ENCODE results near the gene GNAI1. TPM values are rescaled to one million over a fixed set of nuclear protein-coding genes. Genes with fewer than 3 reads are reported as not detected.
"Not testable (repeated sequence)": the region's sequence is repeated elsewhere in the genome, so short reads cannot be mapped to it uniquely, and the experiment has no call there.

Gene GNAI1
- total RNA-seq, 1 experiment from 2014 or later: 30.4 TPM

GRCh38 chr7:80153446-80153845, 18.8 kb downstream of the GNAI1 start:
- ChIA-PET POLR2A (interaction anchor here (0.7 to 9.7 kb wide), 3 partner anchors 18 to 1227 kb away, joined by 3 to 229 read pairs (median 4); partner anchors contain the start of gene GNAI1), CTCF (interaction anchor here (1.3 kb wide), 1 partner anchor 65 kb away, joined by 6 read pairs; no protein-coding TSS in a partner anchor)
- H3K36me3 Mint-ChIP-seq (ENCODE audit: insufficient read depth, unreplicated experiment): no peaks in the 10 kb centered on the region
- no TSS peak for BruUV-seq (replicated peaks)
- H3K27ac Mint-ChIP-seq (ENCODE audit: low read depth, unreplicated experiment): peak overlapping the region; percentile 46
- H3K4me3 Mint-ChIP-seq (ENCODE audit: unreplicated experiment): no peak overlapping the region
- H3K4me1 Mint-ChIP-seq (ENCODE audit: insufficient read depth, unreplicated experiment): peaks cover 29% of the 10 kb centered on the region
- no peaks in the 10 kb centered on the region for H3K27me3 Mint-ChIP-seq (ENCODE audit: insufficient read depth, unreplicated experiment)
- TF ChIP-seq, protein P1, sequence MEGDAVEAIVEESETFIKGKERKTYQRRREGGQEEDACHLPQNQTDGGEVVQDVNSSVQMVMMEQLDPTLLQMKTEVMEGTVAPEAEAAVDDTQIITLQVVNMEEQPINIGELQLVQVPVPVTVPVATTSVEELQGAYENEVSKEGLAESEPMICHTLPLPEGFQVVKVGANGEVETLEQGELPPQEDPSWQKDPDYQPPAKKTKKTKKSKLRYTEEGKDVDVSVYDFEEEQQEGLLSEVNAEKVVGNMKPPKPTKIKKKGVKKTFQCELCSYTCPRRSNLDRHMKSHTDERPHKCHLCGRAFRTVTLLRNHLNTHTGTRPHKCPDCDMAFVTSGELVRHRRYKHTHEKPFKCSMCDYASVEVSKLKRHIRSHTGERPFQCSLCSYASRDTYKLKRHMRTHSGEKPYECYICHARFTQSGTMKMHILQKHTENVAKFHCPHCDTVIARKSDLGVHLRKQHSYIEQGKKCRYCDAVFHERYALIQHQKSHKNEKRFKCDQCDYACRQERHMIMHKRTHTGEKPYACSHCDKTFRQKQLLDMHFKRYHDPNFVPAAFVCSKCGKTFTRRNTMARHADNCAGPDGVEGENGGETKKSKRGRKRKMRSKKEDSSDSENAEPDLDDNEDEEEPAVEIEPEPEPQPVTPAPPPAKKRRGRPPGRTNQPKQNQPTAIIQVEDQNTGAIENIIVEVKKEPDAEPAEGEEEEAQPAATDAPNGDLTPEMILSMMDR (IDR thresholded peaks at IDR 0.05; ENCODE audit: unreplicated experiment): no peak
- no peaks in the 10 kb centered on the region for H3K9me3 Mint-ChIP-seq (ENCODE audit: unreplicated experiment)
- DNase-seq (ENCODE audit: unreplicated experiment): no peak
- intact Hi-C loops (cut with micrococcal nuclease): loop anchor here (5.0 kb wide), 1 partner anchor 64 kb away; no protein-coding TSS in a partner anchor

GRCh38 chr7:80154656-80155333, 20.2 kb downstream of the GNAI1 start:
- TF ChIP-seq, protein P1 (IDR thresholded peaks at IDR 0.05; ENCODE audit: unreplicated experiment): no peak
- H3K9me3 Mint-ChIP-seq (ENCODE audit: unreplicated experiment): no peaks in the 10 kb centered on the region
- intact Hi-C loops (cut with micrococcal nuclease): loop anchor here (5.0 kb wide), 1 partner anchor 63 kb away; no protein-coding TSS in a partner anchor
- no peak overlapping the region for H3K4me3 Mint-ChIP-seq (ENCODE audit: unreplicated experiment)
- no TSS peak for BruUV-seq (replicated peaks)
- DNase-seq (ENCODE audit: unreplicated experiment): peak; percentile 61
- H3K4me1 Mint-ChIP-seq (ENCODE audit: insufficient read depth, unreplicated experiment): peaks cover 29% of the 10 kb centered on the region
- no peaks in the 10 kb centered on the region for H3K36me3 Mint-ChIP-seq (ENCODE audit: insufficient read depth, unreplicated experiment)
- CTCF ChIA-PET: interaction anchor here (0.6 to 1.5 kb wide), 7 partner anchors 21 to 178 kb away, joined by 3 to 6 read pairs (median 3); no protein-coding TSS in a partner anchor
- H3K27me3 Mint-ChIP-seq (ENCODE audit: insufficient read depth, unreplicated experiment): no peaks in the 10 kb centered on the region
- POLR2A ChIA-PET: interaction anchor here (0.8 to 9.7 kb wide), 6 partner anchors 10 to 72 kb away, joined by 3 to 229 read pairs (median 4); partner anchors contain the start of gene GNAI1
- H3K27ac Mint-ChIP-seq (ENCODE audit: low read depth, unreplicated experiment): no peak overlapping the region

DNA sequence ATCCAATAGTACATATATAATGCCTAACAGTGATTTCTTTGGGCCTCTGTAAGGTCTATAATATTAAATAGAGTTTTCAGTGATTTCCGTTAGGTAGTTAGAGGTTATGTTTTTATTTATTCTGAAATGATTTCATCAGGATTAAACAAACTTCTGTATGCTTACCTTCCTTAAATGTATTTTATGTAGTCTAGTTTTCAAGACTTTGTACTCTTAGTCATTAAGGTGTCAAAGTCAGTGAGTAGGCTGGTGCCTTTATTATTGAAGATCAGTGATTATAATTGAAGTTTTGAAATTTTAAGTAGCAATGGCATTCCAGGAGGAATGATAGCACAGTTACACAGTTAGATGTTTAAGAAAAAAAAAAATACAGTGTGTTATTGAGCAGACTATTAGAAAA, 20.7 kb downstream of the GNAI1 start:
- peaks cover 26% of the 10 kb centered on the region for H3K4me1 Mint-ChIP-seq (ENCODE audit: insufficient read depth, unreplicated experiment)
- intact Hi-C loops (cut with micrococcal nuclease): no loop called here
- ChIA-PET CTCF (interaction anchor here (0.7 kb wide), 2 partner anchors 22 to 33 kb away, joined by 3 read pairs; no protein-coding TSS in a partner anchor), POLR2A (interaction anchor here (0.7 to 9.7 kb wide), 4 partner anchors 10 to 326 kb away, joined by 3 to 229 read pairs (median 5); partner anchors contain the start of gene GNAI1)
- BruUV-seq (replicated peaks): no TSS peak
- H3K36me3 Mint-ChIP-seq (ENCODE audit: insufficient read depth, unreplicated experiment): no peaks in the 10 kb centered on the region
- H3K9me3 Mint-ChIP-seq (ENCODE audit: unreplicated experiment): no peaks in the 10 kb centered on the region
- TF ChIP-seq, protein P1 (IDR thresholded peaks at IDR 0.05; ENCODE audit: unreplicated experiment): no peak
- H3K27me3 Mint-ChIP-seq (ENCODE audit: insufficient read depth, unreplicated experiment): no peaks in the 10 kb centered on the region
- H3K4me3 Mint-ChIP-seq (ENCODE audit: unreplicated experiment): no peak overlapping the region
- no peak overlapping the region for H3K27ac Mint-ChIP-seq (ENCODE audit: low read depth, unreplicated experiment)
- no peak for DNase-seq (ENCODE audit: unreplicated experiment)

DNA sequence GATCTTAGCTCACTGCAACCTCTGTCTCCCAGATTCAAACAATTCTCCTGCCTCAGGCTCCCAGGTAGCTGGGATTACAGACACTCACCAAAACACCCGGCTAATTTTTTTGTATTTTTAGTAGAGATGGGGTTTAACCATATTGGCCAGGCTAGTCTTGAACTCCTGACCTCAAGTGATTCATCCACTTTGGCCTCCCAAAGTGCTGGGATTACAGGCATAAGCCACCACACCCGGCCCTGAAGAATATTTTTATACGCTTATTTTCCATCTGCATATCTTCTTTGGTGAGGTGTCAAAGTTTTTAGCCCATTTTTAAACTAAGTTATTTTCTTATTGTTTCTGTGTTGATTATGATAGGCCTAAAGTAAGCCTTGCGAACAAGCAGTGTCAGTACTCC, 23.1 kb downstream of the GNAI1 start:
- H3K9me3 Mint-ChIP-seq (ENCODE audit: unreplicated experiment); H3K4me1 Mint-ChIP-seq (ENCODE audit: insufficient read depth, unreplicated experiment); BruUV-seq (replicated peaks); H3K36me3 Mint-ChIP-seq (ENCODE audit: insufficient read depth, unreplicated experiment); DNase-seq (ENCODE audit: unreplicated experiment); H3K27me3 Mint-ChIP-seq (ENCODE audit: insufficient read depth, unreplicated experiment); H3K4me3 Mint-ChIP-seq (ENCODE audit: unreplicated experiment); H3K27ac Mint-ChIP-seq (ENCODE audit: low read depth, unreplicated experiment); intact Hi-C loops (cut with micrococcal nuclease): not testable (repeated sequence)
- CTCF ChIA-PET: interaction anchor here (0.6 kb wide), 1 partner anchor 18 kb away, joined by 5 read pairs; no protein-coding TSS in a partner anchor
- POLR2A ChIA-PET: interaction anchor here (1.0 kb wide), 1 partner anchor 10 kb away, joined by 3 read pairs; no protein-coding TSS in a partner anchor
